Measurements from ENCODE around the gene TMEM59L.
A peak's percentile ranks its signal among the peaks of the same experiment; 100 is the strongest.

TMEM59L gene

DNA sequence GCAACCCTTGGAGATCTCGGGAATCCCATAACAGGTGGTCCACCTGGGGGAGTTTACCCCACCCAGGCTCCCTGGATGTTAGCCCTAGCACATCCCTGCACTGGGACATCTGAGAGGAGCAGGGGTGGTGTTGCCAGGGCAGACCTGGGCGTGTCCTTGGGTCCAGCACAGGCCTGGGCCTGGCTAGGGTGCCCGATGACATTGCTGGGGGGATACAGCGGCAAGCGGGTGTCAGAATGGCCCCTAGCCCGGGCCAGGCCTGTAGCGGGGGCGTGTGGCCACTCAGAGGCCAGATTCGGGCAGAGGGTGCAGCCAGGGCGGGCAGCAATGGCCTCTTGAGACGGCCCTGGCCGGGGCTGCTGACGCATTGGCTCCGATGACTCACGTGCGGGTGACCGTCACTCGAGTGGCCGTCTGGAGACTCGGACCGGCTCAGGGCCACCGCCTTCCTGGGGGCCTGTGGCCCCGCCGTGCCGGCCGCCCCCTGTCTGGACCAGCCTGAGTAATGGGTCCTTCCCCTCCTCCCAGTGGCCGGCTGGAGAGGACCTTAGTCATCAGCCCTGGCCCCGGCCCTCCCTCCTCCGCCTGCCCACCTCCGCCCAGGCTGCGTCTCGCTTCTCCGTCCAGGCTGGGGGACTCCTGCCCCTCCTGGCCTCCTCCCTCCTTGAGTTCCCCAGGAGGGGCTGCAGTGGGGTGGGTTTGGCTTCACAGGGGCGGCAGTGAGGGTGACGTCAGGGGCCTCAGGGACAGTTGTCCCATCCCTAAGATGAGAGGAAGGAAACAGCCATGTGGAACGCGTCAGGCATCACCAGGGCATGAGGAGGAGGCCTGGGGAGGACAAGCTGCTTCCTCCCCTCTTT lies 47.6 kb downstream of the TMEM59L start:
- in situ Hi-C loops (cut with HindIII; ENCODE audit: low pct_ligation_motif_present, low sequenced_read_pairs) = no loop called here
- TF ChIP-seq, protein P1, sequence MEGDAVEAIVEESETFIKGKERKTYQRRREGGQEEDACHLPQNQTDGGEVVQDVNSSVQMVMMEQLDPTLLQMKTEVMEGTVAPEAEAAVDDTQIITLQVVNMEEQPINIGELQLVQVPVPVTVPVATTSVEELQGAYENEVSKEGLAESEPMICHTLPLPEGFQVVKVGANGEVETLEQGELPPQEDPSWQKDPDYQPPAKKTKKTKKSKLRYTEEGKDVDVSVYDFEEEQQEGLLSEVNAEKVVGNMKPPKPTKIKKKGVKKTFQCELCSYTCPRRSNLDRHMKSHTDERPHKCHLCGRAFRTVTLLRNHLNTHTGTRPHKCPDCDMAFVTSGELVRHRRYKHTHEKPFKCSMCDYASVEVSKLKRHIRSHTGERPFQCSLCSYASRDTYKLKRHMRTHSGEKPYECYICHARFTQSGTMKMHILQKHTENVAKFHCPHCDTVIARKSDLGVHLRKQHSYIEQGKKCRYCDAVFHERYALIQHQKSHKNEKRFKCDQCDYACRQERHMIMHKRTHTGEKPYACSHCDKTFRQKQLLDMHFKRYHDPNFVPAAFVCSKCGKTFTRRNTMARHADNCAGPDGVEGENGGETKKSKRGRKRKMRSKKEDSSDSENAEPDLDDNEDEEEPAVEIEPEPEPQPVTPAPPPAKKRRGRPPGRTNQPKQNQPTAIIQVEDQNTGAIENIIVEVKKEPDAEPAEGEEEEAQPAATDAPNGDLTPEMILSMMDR (IDR thresholded peaks at IDR 0.05; ENCODE audit: low read depth, low read length, missing control alignments) = no peak
- no peak overlapping the region for H3K4me3 ChIP-seq (ENCODE audit: low read depth, low read length)
- peak; percentile 78 for DNase-seq
- H3K36me3 ChIP-seq (replicated peaks) = no peaks in the 10 kb centered on the region
- no peaks in the 10 kb centered on the region for H3K27me3 ChIP-seq (replicated peaks)
- peak overlapping the region; percentile 65 for H3K27ac ChIP-seq

GRCh38 chr19:18660939-18661670 lies 48.4 kb downstream of the TMEM59L start:
- Histone ChIP-seq H3K36me3 (replicated peaks) (no peaks in the 10 kb centered on the region), H3K27ac (peak overlapping the region; percentile 65), H3K4me3 (ENCODE audit: low read depth, low read length) (no peak overlapping the region), H3K27me3 (replicated peaks) (no peaks in the 10 kb centered on the region)
- in situ Hi-C loops (cut with HindIII; ENCODE audit: low pct_ligation_motif_present, low sequenced_read_pairs) = no loop called here
- DNase-seq = no peak
- TF ChIP-seq, protein P1 (IDR thresholded peaks at IDR 0.05; ENCODE audit: low read depth, low read length, missing control alignments) = no peak

DNA sequence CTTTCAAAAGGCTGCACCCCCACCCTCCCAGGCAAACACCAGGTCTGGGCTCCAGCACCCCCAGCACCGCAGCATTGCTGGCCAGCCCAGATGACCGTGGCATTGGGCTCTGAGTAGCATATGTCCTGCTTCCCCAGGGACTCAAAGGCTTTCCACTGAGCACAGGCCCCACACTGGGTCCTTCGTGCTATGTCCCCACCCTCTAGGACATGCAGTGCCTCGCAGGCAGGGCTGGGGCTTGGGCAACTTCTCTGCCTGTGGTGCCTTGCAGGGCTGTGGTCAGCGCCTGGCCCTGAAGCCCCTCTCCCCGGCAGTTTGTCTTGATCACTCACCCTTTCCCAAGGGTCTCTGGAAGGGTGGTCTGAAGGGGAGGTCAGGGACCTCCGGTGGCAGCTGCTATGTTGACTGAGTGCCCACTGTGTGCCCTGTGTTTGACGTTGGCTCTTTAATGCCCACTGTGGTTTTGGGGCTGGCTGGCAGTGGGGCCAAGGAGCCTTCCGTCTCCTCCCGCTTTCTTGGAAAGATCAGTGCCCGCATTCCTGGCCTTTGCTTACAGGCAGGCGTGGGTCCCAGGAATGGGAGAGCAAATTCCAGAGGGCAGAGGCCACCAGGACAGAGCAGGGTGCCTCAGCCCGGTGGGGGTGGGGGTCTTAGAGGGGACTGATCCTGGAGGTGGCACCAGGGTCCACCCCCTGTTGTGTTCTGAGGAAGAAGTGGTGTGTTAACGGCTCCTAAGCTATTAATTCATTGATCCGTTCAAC lies 50.5 kb downstream of the TMEM59L start:
- Histone ChIP-seq H3K4me3 (ENCODE audit: low read depth, low read length) (no peak overlapping the region), H3K27ac (no peak overlapping the region), H3K36me3 (replicated peaks) (peaks cover 5% of the 10 kb centered on the region), H3K27me3 (replicated peaks) (no peaks in the 10 kb centered on the region)
- DNase-seq = no peak
- TF ChIP-seq, protein P1 (IDR thresholded peaks at IDR 0.05; ENCODE audit: low read depth, low read length, missing control alignments) = no peak
- in situ Hi-C loops (cut with HindIII; ENCODE audit: low pct_ligation_motif_present, low sequenced_read_pairs) = no loop called here

GRCh38 chr19:18663940-18664530 lies 51.4 kb downstream of the TMEM59L start:
- H3K27ac ChIP-seq = no peak overlapping the region
- peaks cover 7% of the 10 kb centered on the region for H3K36me3 ChIP-seq (replicated peaks)
- in situ Hi-C loops (cut with HindIII; ENCODE audit: low pct_ligation_motif_present, low sequenced_read_pairs) = no loop called here
- DNase-seq = no peak
- no peaks in the 10 kb centered on the region for H3K27me3 ChIP-seq (replicated peaks)
- TF ChIP-seq, protein P1 (IDR thresholded peaks at IDR 0.05; ENCODE audit: low read depth, low read length, missing control alignments) = no peak
- no peak overlapping the region for H3K4me3 ChIP-seq (ENCODE audit: low read depth, low read length)

DNA sequence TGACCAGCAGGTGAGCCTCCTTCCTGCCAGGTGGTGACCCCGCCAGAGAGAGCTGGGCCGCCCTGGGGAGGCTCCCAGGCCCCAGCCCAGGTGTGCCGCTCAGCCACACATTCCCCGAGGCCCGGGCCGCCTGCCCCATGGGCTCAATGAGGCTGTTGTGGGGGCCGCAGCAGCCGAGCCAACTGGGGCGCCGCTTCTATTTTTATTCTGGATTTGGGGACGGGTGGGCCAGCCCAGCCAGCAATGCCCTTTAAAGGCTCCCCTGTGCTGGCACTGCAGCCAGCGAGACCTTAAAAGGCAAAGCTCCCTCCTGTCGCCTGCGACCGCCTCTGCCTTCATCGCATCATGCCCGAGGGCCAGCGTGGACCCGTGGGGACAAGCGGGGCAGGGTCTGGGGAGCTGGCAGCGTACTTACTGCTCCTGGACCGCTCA lies 53.1 kb downstream of the TMEM59L start:
- Histone ChIP-seq H3K27ac (no peak overlapping the region), H3K36me3 (replicated peaks) (peaks cover 7% of the 10 kb centered on the region), H3K27me3 (replicated peaks) (no peaks in the 10 kb centered on the region), H3K4me3 (ENCODE audit: low read depth, low read length) (no peak overlapping the region)
- in situ Hi-C loops (cut with HindIII; ENCODE audit: low pct_ligation_motif_present, low sequenced_read_pairs) = no loop called here
- no peak for DNase-seq
- TF ChIP-seq, protein P1 (IDR thresholded peaks at IDR 0.05; ENCODE audit: low read depth, low read length, missing control alignments) = no peak
